ENCODE data around the gene IDH1.
"Not testable (repeated sequence)": the region's sequence is repeated elsewhere in the genome, so short reads cannot be mapped to it uniquely, and the experiment has no call there.

Gene IDH1

DNA sequence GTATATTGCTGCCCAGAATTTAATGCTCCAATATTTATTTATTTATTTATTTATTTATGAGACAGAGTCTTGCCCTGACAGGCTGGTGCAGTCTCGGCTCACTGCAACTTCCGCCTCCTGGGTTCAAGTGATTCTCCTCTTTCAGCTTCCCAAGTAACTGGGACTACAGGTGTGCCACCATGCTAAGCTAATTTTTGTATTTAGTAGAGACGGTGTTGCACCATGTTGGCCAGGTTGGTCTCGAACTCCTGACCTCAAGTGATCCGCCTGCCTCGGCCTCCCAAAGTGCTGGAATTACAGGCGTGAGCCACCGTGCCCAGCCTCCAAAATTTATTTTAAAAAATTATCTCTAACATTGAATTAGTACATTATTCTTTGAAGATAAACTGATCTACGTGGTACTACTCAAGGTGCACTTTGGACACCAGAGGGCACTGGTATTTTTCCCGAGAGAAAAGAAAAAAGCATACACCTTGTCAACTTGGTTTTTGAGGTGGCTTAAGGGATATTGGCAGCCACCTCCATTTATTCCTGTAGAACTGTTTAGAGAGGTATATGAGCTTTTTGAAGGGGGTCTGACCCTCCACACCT, 1.4 kb upstream of the IDH1 start:
- DNase-seq (ENCODE audit: low read depth): no peak

- DNase-seq (ENCODE audit: low read depth): no peak
These were observed 761 bp upstream of the IDH1 start for GRCh38 chr2:208255557-208256106.

GRCh38 chr2:208254118-208254870, 577 bp downstream of the IDH1 start:
- peak; percentile 52 for DNase-seq (ENCODE audit: low read depth)

DNA sequence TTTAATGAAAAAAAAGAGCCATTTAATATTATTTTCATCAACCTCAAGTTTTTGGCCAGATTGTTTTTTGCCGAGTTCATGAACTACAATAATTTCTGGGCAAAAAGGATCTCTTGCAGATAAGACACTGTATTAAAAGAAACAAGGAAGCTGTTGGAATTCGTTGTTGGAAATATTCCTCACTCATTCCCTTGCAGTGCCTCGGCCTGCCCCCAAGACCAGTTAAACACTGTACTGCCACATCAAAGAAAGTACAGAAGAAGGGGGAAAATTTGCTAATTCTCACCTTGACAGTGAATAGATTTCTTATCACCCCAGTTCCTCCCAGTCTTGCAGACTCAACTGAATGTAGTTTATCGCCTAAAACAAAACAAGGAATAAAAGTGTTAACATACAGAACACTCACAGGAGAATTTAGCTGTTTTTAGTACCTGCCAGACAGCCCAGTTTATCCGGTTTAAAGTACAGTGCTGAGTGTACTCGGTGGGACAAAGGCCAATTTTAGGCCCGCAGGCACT, 1.2 kb downstream of the IDH1 start:
- DNase-seq (ENCODE audit: low read depth): no peak

DNA sequence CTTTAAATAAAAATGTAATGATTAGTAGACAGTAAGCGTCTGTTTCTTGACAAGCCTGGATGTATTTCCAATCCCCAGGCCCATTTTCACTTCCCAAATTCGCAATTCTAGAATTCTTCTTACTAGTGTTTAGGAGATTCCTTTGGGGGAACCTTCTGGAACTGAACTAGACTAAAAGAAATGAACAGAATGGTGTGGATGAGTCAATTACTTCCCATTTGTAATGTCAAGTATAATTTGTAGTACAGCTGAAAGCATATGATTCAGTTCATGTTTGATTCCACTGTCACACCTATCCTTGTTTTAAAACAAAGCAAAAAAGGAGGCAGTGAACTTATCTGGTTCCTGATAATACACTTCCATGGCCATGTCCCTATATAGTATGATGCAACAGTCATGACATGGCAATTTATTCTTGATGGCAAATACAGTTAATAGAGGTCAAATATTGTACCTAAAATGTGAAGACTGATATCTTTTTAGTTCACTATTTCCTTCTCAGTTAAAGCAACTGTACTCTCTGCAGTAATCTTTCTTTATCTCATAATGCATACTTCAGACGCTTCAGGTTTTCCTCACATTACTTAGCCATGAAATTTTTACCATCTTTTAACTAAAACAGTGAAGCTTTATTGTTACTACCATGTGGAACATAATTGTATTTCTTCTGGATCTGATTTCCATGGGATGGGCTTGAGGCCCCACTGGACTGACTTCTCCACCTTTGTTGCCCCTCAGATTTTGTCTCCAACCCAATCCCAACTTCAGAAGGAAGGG, 2.0 kb downstream of the IDH1 start:
- DNase-seq (ENCODE audit: low read depth): no peak

- DNase-seq (ENCODE audit: low read depth): no peak
These were observed 3.8 kb downstream of the IDH1 start for GRCh38 chr2:208251098-208251497.

GRCh38 chr2:208250388-208250787, 4.5 kb downstream of the IDH1 start:
- no peak for DNase-seq (ENCODE audit: low read depth)

DNA sequence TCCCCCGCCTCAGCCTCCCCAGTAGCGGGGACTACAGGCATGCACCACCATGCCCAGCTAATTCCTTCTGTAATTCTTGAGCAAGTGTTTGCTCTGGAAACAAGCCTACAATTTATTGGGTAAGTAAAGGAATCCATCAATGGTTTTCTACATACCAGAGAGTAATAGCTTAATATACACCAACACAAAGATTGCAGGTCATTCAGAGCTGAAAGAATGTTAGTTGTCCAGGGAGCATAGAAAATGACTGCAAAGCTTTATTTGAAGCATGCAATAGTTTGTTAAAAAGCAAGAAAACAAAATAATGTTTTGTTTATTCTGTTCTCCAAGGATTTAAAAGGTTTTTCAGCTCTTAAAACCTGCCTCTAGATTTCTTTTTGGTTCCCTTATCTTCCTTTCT, 5.6 kb downstream of the IDH1 start:
- DNase-seq (ENCODE audit: low read depth): no peak

DNA sequence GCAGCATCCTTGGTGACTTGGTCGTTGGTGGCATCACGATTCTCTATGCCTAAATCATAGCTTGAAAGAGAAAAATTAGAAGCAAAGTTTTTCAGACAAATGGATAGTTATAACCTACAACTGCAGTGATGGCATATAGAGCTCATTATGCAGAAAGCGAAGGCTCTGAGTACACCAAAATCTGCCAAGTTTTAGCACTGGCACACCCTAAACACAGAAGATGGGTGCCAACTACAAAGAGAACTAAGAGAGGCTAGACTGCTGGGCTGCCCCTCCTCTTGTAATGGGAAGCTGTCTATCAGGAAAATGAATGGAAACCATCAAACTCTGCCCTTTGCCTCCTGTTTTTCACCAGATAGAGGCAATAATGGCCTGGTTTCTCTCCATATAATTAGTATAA, 6.3 kb downstream of the IDH1 start:
- no peak for DNase-seq (ENCODE audit: low read depth)

- DNase-seq (ENCODE audit: low read depth): no peak
These were observed 9.1 kb downstream of the IDH1 start for GRCh38 chr2:208245746-208246145.

GRCh38 chr2:208244422-208244821, 10.4 kb downstream of the IDH1 start:
- no peak for DNase-seq (ENCODE audit: low read depth)

- DNase-seq (ENCODE audit: low read depth): no peak
These were observed 14.2 kb downstream of the IDH1 start for GRCh38 chr2:208240619-208241209.

- no peak for DNase-seq (ENCODE audit: low read depth)
These were observed 14.9 kb downstream of the IDH1 start for GRCh38 chr2:208239770-208240493.

DNA sequence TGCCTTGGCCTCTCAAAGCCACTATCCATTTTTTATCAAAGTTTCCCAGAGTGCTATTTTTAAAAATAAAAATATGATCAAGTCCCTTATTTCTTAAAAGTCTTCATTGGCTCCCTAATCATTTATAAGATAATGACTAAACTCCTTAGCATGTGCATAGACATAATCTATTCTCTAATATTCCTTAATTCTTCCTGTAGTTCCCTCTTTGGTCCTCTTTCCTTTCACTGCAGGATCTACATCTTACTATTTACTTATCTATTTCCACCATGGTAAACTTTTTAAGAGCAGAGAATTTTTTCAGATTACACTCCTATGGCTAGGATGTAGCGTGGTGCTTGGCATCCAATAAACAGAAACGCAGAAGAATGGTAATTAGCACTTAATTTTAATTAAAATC, 19.0 kb downstream of the IDH1 start:
- DNase-seq (ENCODE audit: low read depth): no peak

DNA sequence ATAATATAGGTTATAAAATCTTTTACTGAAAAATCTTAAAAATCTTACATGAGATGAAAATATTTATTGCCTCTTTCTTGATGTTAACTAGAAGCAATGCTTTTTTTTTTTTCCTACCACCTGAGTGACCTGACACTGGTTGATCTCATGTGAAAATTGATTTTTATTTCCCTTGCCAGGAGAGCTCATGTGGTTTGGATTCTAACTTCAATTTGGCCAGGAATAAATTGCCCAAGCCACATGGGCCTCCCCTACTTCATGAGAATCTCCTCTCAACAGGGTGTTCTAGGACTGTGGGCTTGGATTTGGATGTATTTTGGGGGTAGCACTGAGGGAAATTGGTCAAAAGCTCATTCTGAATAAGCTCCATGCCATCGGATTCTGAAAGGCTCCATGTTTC, 20.1 kb downstream of the IDH1 start:
- DNase-seq (ENCODE audit: low read depth): no peak

GRCh38 chr2:208228476-208228875, 26.4 kb downstream of the IDH1 start:
- no peak for DNase-seq (ENCODE audit: low read depth)

DNA sequence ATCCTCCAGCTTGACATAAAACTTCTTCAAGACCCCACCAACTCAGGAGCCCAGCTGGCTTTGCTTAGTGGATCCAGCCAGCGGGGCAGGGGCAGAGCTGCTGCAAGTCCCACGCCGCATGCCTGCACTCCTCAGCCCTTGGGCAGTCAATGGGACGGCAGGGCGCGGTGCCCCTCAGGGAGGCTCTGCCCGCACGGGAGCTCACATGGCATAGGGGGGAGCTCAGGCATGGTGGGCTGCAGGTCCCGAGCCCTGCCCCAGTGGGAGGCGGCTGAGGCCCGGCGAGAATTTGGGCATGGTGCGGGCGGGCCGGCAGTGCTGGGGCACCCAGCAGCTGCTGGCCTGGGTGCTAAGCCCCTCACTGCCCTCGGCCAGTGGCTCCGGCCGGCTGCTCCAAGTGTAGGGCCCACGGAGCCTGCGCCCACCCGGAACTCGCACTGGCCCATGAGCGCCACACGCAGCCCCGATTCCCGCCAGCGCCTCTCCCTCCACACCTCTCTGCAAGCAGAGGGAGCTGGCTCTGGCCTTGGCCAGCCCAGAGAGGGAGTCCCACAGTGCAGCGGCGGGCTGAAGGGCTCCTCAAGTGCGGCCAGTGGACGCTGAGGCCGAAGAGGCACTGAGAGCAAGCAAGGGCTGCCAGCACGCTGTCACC, 27.2 kb downstream of the IDH1 start:
- DNase-seq (ENCODE audit: low read depth): no peak

DNA sequence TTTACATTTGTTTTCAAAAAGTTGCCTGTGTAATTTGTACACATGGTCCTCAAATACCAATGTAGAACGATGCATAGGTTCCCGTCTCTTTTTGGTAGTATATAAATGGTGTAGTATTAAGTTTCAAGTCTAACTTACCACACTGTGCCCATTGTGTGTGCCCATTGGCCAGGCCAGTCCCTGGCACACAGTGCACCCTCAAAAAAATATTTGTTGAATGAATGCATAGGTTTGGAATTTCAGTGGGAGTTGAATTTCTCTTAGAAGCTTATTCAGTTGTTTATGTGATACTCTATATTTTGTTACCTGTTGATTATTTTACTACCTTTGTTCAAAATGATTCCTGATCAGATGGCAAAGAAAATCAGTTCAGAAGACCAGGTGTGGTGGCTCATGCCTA, 30.1 kb downstream of the IDH1 start:
- peak; percentile 13 for DNase-seq (ENCODE audit: low read depth)

- DNase-seq (ENCODE audit: low read depth): peak; percentile 44
These were observed 32.5 kb downstream of the IDH1 start for GRCh38 chr2:208222351-208222750.

DNA sequence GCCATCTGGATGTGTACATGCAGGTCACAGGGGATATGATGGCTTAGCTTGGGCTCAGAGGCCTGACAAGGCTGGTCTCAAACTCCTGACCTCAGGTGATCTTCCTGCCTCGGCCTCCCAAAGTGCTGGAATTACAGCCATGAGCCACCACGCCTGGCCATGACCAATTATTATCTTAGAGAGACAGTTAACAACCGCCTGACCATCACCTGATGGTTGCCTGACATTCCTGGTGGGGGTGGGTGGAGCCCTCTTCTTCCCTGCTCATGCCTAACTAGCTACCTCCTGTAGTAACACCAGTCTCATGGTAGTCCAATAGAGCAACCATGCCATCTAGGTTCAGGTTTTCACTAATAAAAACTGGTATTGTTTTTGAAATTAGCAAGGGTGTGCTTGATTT, 33.0 kb downstream of the IDH1 start:
- not testable (repeated sequence) for DNase-seq (ENCODE audit: low read depth)
